ENCODE measurements around the gene IL3RA.
"Not testable (repeated sequence)": the region's sequence is repeated elsewhere in the genome, so short reads cannot be mapped to it uniquely, and the experiment has no call there.

The IL3RA gene

GRCh38 chrX:1361275-1361674, 24.7 kb downstream of the IL3RA start:
- no peak for DNase-seq (ENCODE audit: extremely low read depth, insufficient read length)
- TF ChIP-seq CTCF (IDR thresholded peaks at IDR 0.05; ENCODE audit: insufficient read depth, low read length, poor library complexity, severe bottlenecking): no peak
- H3K4me3 ChIP-seq (replicated peaks; ENCODE audit: low read depth, low read length): no peak overlapping the region
- H3K27me3 ChIP-seq (replicated peaks; ENCODE audit: control insufficient read depth, insufficient read depth, low read length): no peaks in the 10 kb centered on the region
- no peaks in the 10 kb centered on the region; the same call in 1 of the 2 replicates for H3K36me3 ChIP-seq (ENCODE audit: control insufficient read depth, insufficient read depth, low read length)

GRCh38 chrX:1361910-1362309, 25.3 kb downstream of the IL3RA start:
- no peaks in the 10 kb centered on the region; the same call in 1 of the 2 replicates for H3K36me3 ChIP-seq (ENCODE audit: control insufficient read depth, insufficient read depth, low read length)
- TF ChIP-seq CTCF (IDR thresholded peaks at IDR 0.05; ENCODE audit: insufficient read depth, low read length, poor library complexity, severe bottlenecking): no peak
- H3K4me3 ChIP-seq (replicated peaks; ENCODE audit: low read depth, low read length): no peak overlapping the region
- DNase-seq (ENCODE audit: extremely low read depth, insufficient read length): no peak
- no peaks in the 10 kb centered on the region for H3K27me3 ChIP-seq (replicated peaks; ENCODE audit: control insufficient read depth, insufficient read depth, low read length)

GRCh38 chrX:1366363-1366762, 29.8 kb downstream of the IL3RA start:
- H3K27me3 ChIP-seq (replicated peaks; ENCODE audit: control insufficient read depth, insufficient read depth, low read length); H3K36me3 ChIP-seq (ENCODE audit: control insufficient read depth, insufficient read depth, low read length); H3K4me3 ChIP-seq (replicated peaks; ENCODE audit: low read depth, low read length); DNase-seq (ENCODE audit: extremely low read depth, insufficient read length): not testable (repeated sequence)

- no peak overlapping the region for H3K4me3 ChIP-seq (replicated peaks; ENCODE audit: low read depth, low read length)
- no peak for TF ChIP-seq CTCF (IDR thresholded peaks at IDR 0.05; ENCODE audit: insufficient read depth, low read length, poor library complexity, severe bottlenecking)
- no peaks in the 10 kb centered on the region for H3K36me3 ChIP-seq (ENCODE audit: control insufficient read depth, insufficient read depth, low read length)
- no peaks in the 10 kb centered on the region for H3K27me3 ChIP-seq (replicated peaks; ENCODE audit: control insufficient read depth, insufficient read depth, low read length)
- no peak for DNase-seq (ENCODE audit: extremely low read depth, insufficient read length)
Observed at GRCh38 chrX:1368385-1368698, 31.8 kb downstream of the IL3RA start.

GRCh38 chrX:1378306-1378759, 41.7 kb downstream of the IL3RA start:
- no peak overlapping the region for H3K4me3 ChIP-seq (replicated peaks; ENCODE audit: low read depth, low read length)
- TF ChIP-seq CTCF (IDR thresholded peaks at IDR 0.05; ENCODE audit: insufficient read depth, low read length, poor library complexity, severe bottlenecking): no peak
- H3K36me3 ChIP-seq (ENCODE audit: control insufficient read depth, insufficient read depth, low read length): peaks cover 3% of the 10 kb centered on the region
- no peaks in the 10 kb centered on the region for H3K27me3 ChIP-seq (replicated peaks; ENCODE audit: control insufficient read depth, insufficient read depth, low read length)
- no peak for DNase-seq (ENCODE audit: extremely low read depth, insufficient read length)

- no peak for TF ChIP-seq CTCF (IDR thresholded peaks at IDR 0.05; ENCODE audit: insufficient read depth, low read length, poor library complexity, severe bottlenecking)
- H3K27me3 ChIP-seq (replicated peaks; ENCODE audit: control insufficient read depth, insufficient read depth, low read length): no peaks in the 10 kb centered on the region
- no peak for DNase-seq (ENCODE audit: extremely low read depth, insufficient read length)
- peaks cover 15% of the 10 kb centered on the region for H3K36me3 ChIP-seq (ENCODE audit: control insufficient read depth, insufficient read depth, low read length)
- H3K4me3 ChIP-seq (replicated peaks; ENCODE audit: low read depth, low read length): no peak overlapping the region
Observed at GRCh38 chrX:1380672-1381233, 44.2 kb downstream of the IL3RA start.
